Measurements from ENCODE around the gene CYFIP1. TPM values are rescaled to one million over a fixed set of nuclear protein-coding genes. Genes with fewer than 3 reads are reported as not detected.

The CYFIP1 gene
- total RNA-seq, 1 donor from 2014 or later = 116 TPM

DNA sequence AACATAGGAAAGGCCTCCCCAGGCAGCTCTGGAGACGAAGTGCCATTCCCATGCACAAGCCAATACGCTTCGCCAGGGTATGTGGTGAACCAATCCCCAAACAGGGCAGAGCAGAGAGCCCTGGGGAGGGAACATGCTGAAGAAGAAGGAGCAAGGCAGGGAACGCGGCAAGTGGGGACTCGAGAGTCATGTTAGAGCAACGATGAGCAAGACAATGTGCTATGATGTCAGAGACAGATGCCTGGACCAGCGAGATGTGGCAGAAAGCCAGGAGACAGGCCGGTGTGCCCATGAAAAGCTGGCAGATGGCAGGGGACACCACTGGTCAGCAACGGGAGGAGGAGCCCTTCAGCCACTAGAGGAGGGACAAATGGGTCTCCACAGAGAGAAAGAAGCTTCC, 102.1 kb downstream of the CYFIP1 start:
- Histone ChIP-seq H3K4me2 (ENCODE audit: low read length) (no peak overlapping the region), H3K36me3 (ENCODE audit: insufficient read depth, low read length) (peaks cover 16% of the 10 kb centered on the region), H3K27ac (ENCODE audit: low read depth, low read length) (no peak overlapping the region), H3K79me2 (ENCODE audit: insufficient read depth, low read length) (peaks cover 6% of the 10 kb centered on the region), H3K4me3 (ENCODE audit: insufficient read depth, low read depth, low read length) (no peak overlapping the region), H3K9me3 (ENCODE audit: insufficient read depth, low read depth, low read length) (no peaks in the 10 kb centered on the region), H3K4me1 (ENCODE audit: insufficient read depth, low read length) (peaks cover 6% of the 10 kb centered on the region), H4K20me1 (ENCODE audit: insufficient read depth, low read length) (peaks cover 25% of the 10 kb centered on the region), H3K27me3 (ENCODE audit: insufficient read depth, low read length) (no peaks in the 10 kb centered on the region), H2AFZ (ENCODE audit: low read depth, low read length) (no peak overlapping the region), H3K9ac (ENCODE audit: low read length) (no peak overlapping the region)
- Mint-ChIP-seq H3K9me3 (ENCODE audit: unreplicated experiment) (no peaks in the 10 kb centered on the region), H3K4me3 (ENCODE audit: unreplicated experiment) (no peak overlapping the region), H3K4me1 (ENCODE audit: low read depth, unreplicated experiment) (peaks cover 6% of the 10 kb centered on the region), H3K36me3 (ENCODE audit: low read depth, unreplicated experiment) (peaks cover 30% of the 10 kb centered on the region), H3K27me3 (ENCODE audit: low read depth, unreplicated experiment) (no peaks in the 10 kb centered on the region), H3K27ac (ENCODE audit: unreplicated experiment) (no peak overlapping the region)
- FAIRE-seq = no peak
- no peak for DNase-seq (ENCODE audit: low read depth)
- TF ChIP-seq CTCF (IDR thresholded peaks at IDR 0.05; ENCODE audit: insufficient read depth, low read depth, low read length) = no peak
- TF ChIP-seq EZH2 (IDR thresholded peaks at IDR 0.05; ENCODE audit: insufficient read depth, low read length) = no peak

DNA sequence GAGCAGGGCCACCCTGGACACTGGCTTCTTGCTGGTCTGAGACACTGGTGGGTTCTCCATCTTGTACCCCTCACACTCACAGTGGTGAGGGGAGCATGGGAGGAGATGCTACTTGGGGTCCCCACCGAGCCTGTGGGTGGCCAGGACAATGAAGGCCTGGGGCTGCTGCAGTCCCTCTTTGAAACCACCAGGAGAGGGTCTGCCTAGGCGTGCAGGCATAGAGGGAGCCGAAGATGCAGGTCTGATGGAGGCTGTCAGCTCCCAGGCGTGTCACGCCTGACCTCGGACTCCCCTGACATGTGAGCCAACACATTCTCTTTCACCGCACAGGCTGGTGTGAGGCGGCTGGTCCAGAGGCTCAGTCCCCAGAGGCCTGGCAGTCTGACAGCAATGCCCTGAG, 102.6 kb downstream of the CYFIP1 start:
- no peak for DNase-seq (ENCODE audit: low read depth)
- Mint-ChIP-seq H3K9me3 (ENCODE audit: unreplicated experiment) (no peaks in the 10 kb centered on the region), H3K4me1 (ENCODE audit: low read depth, unreplicated experiment) (peaks cover 11% of the 10 kb centered on the region), H3K4me3 (ENCODE audit: unreplicated experiment) (no peak overlapping the region), H3K27ac (ENCODE audit: unreplicated experiment) (no peak overlapping the region), H3K36me3 (ENCODE audit: low read depth, unreplicated experiment) (peaks cover 30% of the 10 kb centered on the region), H3K27me3 (ENCODE audit: low read depth, unreplicated experiment) (no peaks in the 10 kb centered on the region)
- no peak overlapping the region for H3K4me2 ChIP-seq (ENCODE audit: low read length)
- H3K9ac ChIP-seq (ENCODE audit: low read length) = no peak overlapping the region
- no peak overlapping the region for H3K4me3 ChIP-seq (ENCODE audit: insufficient read depth, low read depth, low read length)
- no peak for FAIRE-seq
- no peak overlapping the region for H3K27ac ChIP-seq (ENCODE audit: low read depth, low read length)
- H3K27me3 ChIP-seq (ENCODE audit: insufficient read depth, low read length) = no peaks in the 10 kb centered on the region
- TF ChIP-seq CTCF (IDR thresholded peaks at IDR 0.05; ENCODE audit: insufficient read depth, low read depth, low read length) (no peak), EZH2 (IDR thresholded peaks at IDR 0.05; ENCODE audit: insufficient read depth, low read length) (no peak)
- H3K36me3 ChIP-seq (ENCODE audit: insufficient read depth, low read length) = peaks cover 14% of the 10 kb centered on the region
- H3K79me2 ChIP-seq (ENCODE audit: insufficient read depth, low read length) = peaks cover 6% of the 10 kb centered on the region
- no peak overlapping the region for H2AFZ ChIP-seq (ENCODE audit: low read depth, low read length)
- no peaks in the 10 kb centered on the region for H3K9me3 ChIP-seq (ENCODE audit: insufficient read depth, low read depth, low read length)
- peaks cover 25% of the 10 kb centered on the region for H4K20me1 ChIP-seq (ENCODE audit: insufficient read depth, low read length)
- H3K4me1 ChIP-seq (ENCODE audit: insufficient read depth, low read length) = peaks cover 11% of the 10 kb centered on the region

DNA sequence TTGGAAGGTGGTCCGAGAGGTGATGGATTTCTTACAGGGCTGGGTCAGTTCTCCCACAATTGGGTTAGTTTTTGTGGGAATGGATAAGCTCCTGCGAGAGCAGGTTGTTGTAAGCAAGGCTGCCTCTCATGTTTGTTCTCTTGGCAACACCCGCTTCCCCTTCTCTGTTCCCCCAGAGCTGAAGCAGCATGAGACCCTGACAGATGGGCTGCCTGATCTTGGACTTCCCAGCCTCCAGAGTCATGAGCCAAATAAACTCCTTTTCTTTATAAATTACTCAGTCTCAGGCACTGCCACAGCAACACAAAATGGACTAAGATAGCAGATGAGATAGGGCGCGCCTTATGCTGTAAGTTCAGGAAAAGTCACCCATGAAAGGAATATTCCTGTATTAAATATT, 103.1 kb downstream of the CYFIP1 start:
- peaks cover 25% of the 10 kb centered on the region for H4K20me1 ChIP-seq (ENCODE audit: insufficient read depth, low read length)
- H2AFZ ChIP-seq (ENCODE audit: low read depth, low read length) = no peak overlapping the region
- H3K27me3 ChIP-seq (ENCODE audit: insufficient read depth, low read length) = no peaks in the 10 kb centered on the region
- FAIRE-seq = no peak
- H3K36me3 ChIP-seq (ENCODE audit: insufficient read depth, low read length) = peaks cover 11% of the 10 kb centered on the region
- peaks cover 6% of the 10 kb centered on the region for H3K79me2 ChIP-seq (ENCODE audit: insufficient read depth, low read length)
- peaks cover 11% of the 10 kb centered on the region for H3K4me1 ChIP-seq (ENCODE audit: insufficient read depth, low read length)
- Mint-ChIP-seq H3K4me1 (ENCODE audit: low read depth, unreplicated experiment) (peaks cover 15% of the 10 kb centered on the region), H3K36me3 (ENCODE audit: low read depth, unreplicated experiment) (peaks cover 34% of the 10 kb centered on the region), H3K9me3 (ENCODE audit: unreplicated experiment) (no peaks in the 10 kb centered on the region), H3K27ac (ENCODE audit: unreplicated experiment) (no peak overlapping the region), H3K4me3 (ENCODE audit: unreplicated experiment) (no peak overlapping the region), H3K27me3 (ENCODE audit: low read depth, unreplicated experiment) (no peaks in the 10 kb centered on the region)
- H3K27ac ChIP-seq (ENCODE audit: low read depth, low read length) = no peak overlapping the region
- H3K4me2 ChIP-seq (ENCODE audit: low read length) = no peak overlapping the region
- DNase-seq (ENCODE audit: low read depth) = no peak
- no peak overlapping the region for H3K4me3 ChIP-seq (ENCODE audit: insufficient read depth, low read depth, low read length)
- H3K9ac ChIP-seq (ENCODE audit: low read length) = no peak overlapping the region
- TF ChIP-seq EZH2 (IDR thresholded peaks at IDR 0.05; ENCODE audit: insufficient read depth, low read length) = no peak
- no peak for TF ChIP-seq CTCF (IDR thresholded peaks at IDR 0.05; ENCODE audit: insufficient read depth, low read depth, low read length)
- H3K9me3 ChIP-seq (ENCODE audit: insufficient read depth, low read depth, low read length) = no peaks in the 10 kb centered on the region

Data from astrocyte (in vitro differentiated cells and primary cell).